Activated CD4-positive, alpha-beta T cell treated with anti-CD3 and anti-CD28 coated beads for 4 hours (primary cell): ENCODE measurements around the gene WNT11.

ENCODE experiments used
- DNase-seq, 2 donors: peaks; one replicate each; pipeline ENCODE4 v3.0.0-alpha.2; 2020

WNT11 gene

GRCh38 chr11:76217653-76218160, 11.4 kb upstream of the WNT11 start:
- DNase-seq: no peak

GRCh38 chr11:76216536-76217325, 10.4 kb upstream of the WNT11 start:
- no peak for DNase-seq

- DNase-seq: no peak
Measured at GRCh38 chr11:76215941-76216340, 9.6 kb upstream of the WNT11 start.

- DNase-seq: no peak
Measured at GRCh38 chr11:76214968-76215548, 8.8 kb upstream of the WNT11 start.

GRCh38 chr11:76214186-76214585, 7.9 kb upstream of the WNT11 start:
- DNase-seq: no peak

- DNase-seq: no peak
Measured at GRCh38 chr11:76212086-76213035, 6.1 kb upstream of the WNT11 start.

- no peak for DNase-seq
Measured at GRCh38 chr11:76210931-76211851, 4.9 kb upstream of the WNT11 start.

- DNase-seq: peak; percentile 31 to 36
Measured at GRCh38 chr11:76209973-76210930, 4.0 kb upstream of the WNT11 start.

- peak; percentile 12 to 17 for DNase-seq
Measured at GRCh38 chr11:76209375-76209972, 3.2 kb upstream of the WNT11 start.

GRCh38 chr11:76208438-76209374, 2.4 kb upstream of the WNT11 start:
- peak; percentile 72 to 79 for DNase-seq

- peak; percentile 63 to 78 for DNase-seq
Measured at GRCh38 chr11:76207642-76208401, 1.5 kb upstream of the WNT11 start.

- DNase-seq: no peak
Measured at GRCh38 chr11:76206077-76206326, 300 bp downstream of the WNT11 start.

- no peak for DNase-seq
Measured at GRCh38 chr11:76205252-76206076, 838 bp downstream of the WNT11 start.

- DNase-seq: no peak
Measured at GRCh38 chr11:76203937-76204336, 2.4 kb downstream of the WNT11 start.

- no peak for DNase-seq
Measured at GRCh38 chr11:76203131-76203925, 3.0 kb downstream of the WNT11 start.

GRCh38 chr11:76201672-76202412, 4.5 kb downstream of the WNT11 start:
- DNase-seq: no peak
